Cardiac muscle cell (in vitro differentiated cells and primary cell): ENCODE results near the gene MTRF1. TPM values are rescaled to one million over a fixed set of nuclear protein-coding genes. Genes with fewer than 3 reads are reported as not detected.

Experiments used
- DNase-seq, 2 donors: peaks; one replicate each; pipeline versions ENCODE4 v3.0.0 to v3.0.0-alpha.2; 2010 to 2017; ENCODE audit warnings: low read depth in 1 of 2, low spot score in 1 of 2
- H3K27ac ChIP-seq: fragments of 200-600 bp; sonication (generic); 2 replicates; pipeline ENCODE4 v1.5.1; 2016
- H3K27me3 ChIP-seq: fragments of 200-600 bp; sonication (generic); 2 replicates; pipeline ENCODE4 v1.6.0; 2016; ENCODE audit warnings: control low read depth
- H3K36me3 ChIP-seq: fragments of 200-600 bp; sonication (generic); 2 replicates; pipeline ENCODE4 v1.5.1; 2016; ENCODE audit warnings: control low read depth
- H3K4me1 ChIP-seq: fragments of 200-600 bp; sonication (generic); 2 replicates; pipeline ENCODE4 v1.8.1; 2017; ENCODE audit warnings: low read depth, mild to moderate bottlenecking, mixed run types
- H3K4me3 ChIP-seq: fragments of 200-600 bp; sonication (generic); 2 replicates; pipeline ENCODE4 v1.5.1; 2016; ENCODE audit warnings: mild to moderate bottlenecking
- H3K9me3 ChIP-seq: fragments of 200-600 bp; sonication (generic); 2 replicates; pipeline ENCODE4 v1.5.1; 2017; ENCODE audit warnings: low read depth, mild to moderate bottlenecking, control low read depth
- CTCF ChIP-seq: IDR thresholded peaks from 2 replicates; pipeline ENCODE4 v1.5.1; 2012; ENCODE audit warnings: low read depth, mild to moderate bottlenecking, low read length
- polyA plus RNA-seq: library from polyadenylated mRNA; unstranded; fragments of >200 nt; fragmentation: Nextera tagmentation; extraction: Ambion mirVana; gene quantifications from 2 replicates; pipeline ENCODE4 v1.2.1, GENCODE V29; 2016
- total RNA-seq: library from RNA; depleted of rRNA; stranded (reverse); fragments of >200 nt; gene quantifications from 2 replicates; pipeline ENCODE4 v1.2.3, GENCODE V29; 2016

MTRF1 gene
- total and polyA plus RNA-seq, 2 experiments from 2014 or later = 8.4 to 11.0 TPM

DNA sequence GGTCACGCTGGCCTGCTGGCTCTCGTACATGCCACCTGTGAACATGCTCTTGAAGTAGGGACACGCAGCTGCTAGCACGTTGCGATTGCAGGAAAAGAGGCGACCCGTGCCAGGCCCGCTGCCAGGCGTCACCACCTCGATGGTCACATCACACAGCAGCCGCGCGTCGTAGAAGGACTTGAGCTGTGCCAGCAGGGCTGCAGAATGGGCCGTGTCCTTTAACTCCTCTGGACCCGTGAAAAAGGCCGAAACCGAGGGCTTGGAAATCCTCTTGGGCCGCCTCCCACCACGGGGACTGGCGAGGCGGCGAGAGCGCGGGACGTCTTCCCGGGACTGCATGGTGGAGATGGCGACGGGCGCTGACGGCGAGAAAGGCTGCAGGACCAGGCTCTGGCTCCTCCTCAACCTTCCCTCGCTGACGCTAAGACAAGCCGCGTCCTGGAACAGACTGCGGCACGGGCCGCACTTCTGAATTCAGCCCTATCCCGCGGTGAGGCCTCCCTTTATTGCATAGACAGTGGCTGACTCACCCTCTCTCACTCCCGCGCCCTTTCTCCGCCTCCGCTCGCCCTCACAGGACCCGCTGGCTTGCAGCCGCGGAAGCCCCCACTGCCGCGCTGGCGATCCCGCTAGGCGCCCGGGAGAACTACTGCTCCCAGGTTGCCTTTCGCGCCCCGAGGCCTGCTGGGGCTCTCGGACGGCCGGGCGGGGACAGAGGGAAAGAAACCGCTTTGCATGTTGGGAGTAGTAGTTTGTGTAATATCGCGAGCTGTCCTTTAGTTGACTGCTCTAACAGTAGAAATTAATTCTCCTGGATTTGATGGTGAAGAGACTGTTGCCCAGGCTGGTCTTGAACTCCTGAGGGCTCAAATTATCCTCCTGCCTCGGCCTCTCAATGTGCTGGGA lies 69.2 kb downstream of the MTRF1 start, which contains the start of gene KBTBD7:
Gene KBTBD7, minus strand, starts transcription at position 651 of the 906 bp plus-strand sequence. Its CDS starts 312 bp downstream, at position 339.
- peaks cover 9% of the 10 kb centered on the region for H3K4me1 ChIP-seq
- peak within 1 kb of the TSS; percentile 49 for H3K4me3 ChIP-seq
- H3K27me3 ChIP-seq = no peaks in the 10 kb centered on the region
- H3K27ac ChIP-seq = peak within 1 kb of the TSS; percentile 86
- no peaks in the 10 kb centered on the region for H3K9me3 ChIP-seq
- H3K36me3 ChIP-seq = peaks cover 2% of the 10 kb centered on the region
- peak; percentile 93 to 99 for DNase-seq
- no peak for TF ChIP-seq CTCF

- Histone ChIP-seq H3K4me3 (peak overlapping the region; percentile 49), H3K27ac (no peak overlapping the region)
- no peak for DNase-seq
Measured at GRCh38 chr13:41193469-41193868, 69.9 kb downstream of the MTRF1 start.

DNA sequence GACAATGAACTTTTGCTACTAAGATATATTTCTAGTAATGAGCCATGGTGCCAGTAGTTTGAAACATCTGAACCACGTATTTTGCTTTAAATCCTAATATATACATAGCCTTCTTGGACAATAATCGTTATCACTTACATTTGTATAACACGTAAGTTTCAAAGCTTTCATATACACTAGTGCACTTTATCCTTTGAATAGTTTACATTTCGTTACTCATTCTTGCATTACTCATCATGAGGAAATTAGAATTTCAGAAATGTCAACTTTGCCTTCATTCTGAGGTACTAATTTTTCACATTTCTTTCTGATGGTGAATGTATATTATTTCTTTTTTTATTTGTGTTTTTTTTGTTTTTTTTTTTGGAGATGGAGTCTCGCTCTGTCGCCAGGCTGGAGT lies 74.8 kb downstream of the MTRF1 start:
- no peak for TF ChIP-seq CTCF
- no peaks in the 10 kb centered on the region for H3K27me3 ChIP-seq

More at GRCh38 chr13:41193469-41193868, 69.9 kb downstream of the MTRF1 start:
- no peaks in the 10 kb centered on the region for H3K9me3 ChIP-seq
- H3K4me1 ChIP-seq = peaks cover 9% of the 10 kb centered on the region
- peaks cover 2% of the 10 kb centered on the region for H3K36me3 ChIP-seq
- H3K27me3 ChIP-seq = no peaks in the 10 kb centered on the region
- no peak for TF ChIP-seq CTCF

DNA sequence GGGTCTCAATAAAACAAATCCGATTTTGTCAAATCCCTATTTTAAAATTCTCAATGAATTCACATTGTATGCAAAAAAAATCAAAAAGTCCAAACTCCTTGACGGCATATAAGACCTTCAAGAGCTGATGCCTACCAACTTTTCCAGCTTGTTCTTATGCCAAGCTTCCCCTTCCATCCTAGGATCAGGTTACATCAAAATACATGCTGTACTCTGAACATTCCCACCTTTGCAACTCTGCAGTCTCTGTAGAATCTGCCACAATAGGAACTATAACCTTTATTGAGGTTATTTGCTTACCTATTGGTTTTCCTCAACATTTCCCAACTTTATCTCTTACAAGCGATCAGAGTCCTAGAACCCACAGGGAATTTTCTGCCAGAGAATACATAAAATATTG lies 76.9 kb downstream of the MTRF1 start:
- peaks cover 2% of the 10 kb centered on the region for H3K36me3 ChIP-seq
- no peak overlapping the region for H3K27ac ChIP-seq
- no peak for TF ChIP-seq CTCF
- no peaks in the 10 kb centered on the region for H3K27me3 ChIP-seq
- H3K9me3 ChIP-seq = no peaks in the 10 kb centered on the region
- no peak overlapping the region for H3K4me3 ChIP-seq
- DNase-seq = no peak
- H3K4me1 ChIP-seq = peaks cover under 1% of the 10 kb centered on the region

More for the DNA sequence above, 74.8 kb downstream of the MTRF1 start:
- peak in 1 of 2 donors; percentile 25 for DNase-seq
- no peaks in the 10 kb centered on the region for H3K9me3 ChIP-seq
- H3K4me1 ChIP-seq = peaks cover 9% of the 10 kb centered on the region
- H3K36me3 ChIP-seq = peaks cover 2% of the 10 kb centered on the region
- no peak overlapping the region for H3K27ac ChIP-seq
- no peak overlapping the region for H3K4me3 ChIP-seq

GRCh38 chr13:41182231-41182630 lies 81.1 kb downstream of the MTRF1 start:
- Histone ChIP-seq H3K27me3 (no peaks in the 10 kb centered on the region), H3K36me3 (no peaks in the 10 kb centered on the region), H3K9me3 (no peaks in the 10 kb centered on the region), H3K27ac (no peak overlapping the region), H3K4me3 (no peak overlapping the region), H3K4me1 (no peaks in the 10 kb centered on the region)
- no peak for DNase-seq
- no peak for TF ChIP-seq CTCF
